ENCODE data around the gene PSME2. TPM values are rescaled to one million over a fixed set of nuclear protein-coding genes. Genes with fewer than 3 reads are reported as not detected.
A peak's percentile ranks its signal among the peaks of the same experiment; 100 is the strongest.

Gene PSME2
- total and polyA plus RNA-seq, 7 donors = 30.1 to 179 (median 76.4) TPM

GRCh38 chr14:24145690-24146452 lies 539 bp downstream of the PSME2 start:
- 12 to 14% (median 13%) methylated on average over 9 of the region's 9 CpGs for WGBS, 3 donors
- Histone ChIP-seq H3K4me3 (peak overlapping the region; percentile 97), H3K9me3 (no peaks in the 10 kb centered on the region), H3K4me1 (peaks cover 42% of the 10 kb centered on the region), H3K36me3 (ENCODE audit: insufficient read depth in 1 of 2, low read depth in 1 of 2) (peaks cover 0 to 41% of the 10 kb centered on the region in 2 donors), H3K27me3 (ENCODE audit: insufficient read depth in 3 of 3, low read length in 2 of 3) (no peaks in the 10 kb centered on the region), H3K27ac (peak overlapping the region; percentile 86)
- intact Hi-C loops (cut with DNase I) = loop anchor here (5.0 kb wide), 1 partner anchor 34 kb away; the partner anchor contains the start of genes DCAF11 (in 2 of the 2) and NRL (in 2 of the 2)
- TF ChIP-seq, protein P1, sequence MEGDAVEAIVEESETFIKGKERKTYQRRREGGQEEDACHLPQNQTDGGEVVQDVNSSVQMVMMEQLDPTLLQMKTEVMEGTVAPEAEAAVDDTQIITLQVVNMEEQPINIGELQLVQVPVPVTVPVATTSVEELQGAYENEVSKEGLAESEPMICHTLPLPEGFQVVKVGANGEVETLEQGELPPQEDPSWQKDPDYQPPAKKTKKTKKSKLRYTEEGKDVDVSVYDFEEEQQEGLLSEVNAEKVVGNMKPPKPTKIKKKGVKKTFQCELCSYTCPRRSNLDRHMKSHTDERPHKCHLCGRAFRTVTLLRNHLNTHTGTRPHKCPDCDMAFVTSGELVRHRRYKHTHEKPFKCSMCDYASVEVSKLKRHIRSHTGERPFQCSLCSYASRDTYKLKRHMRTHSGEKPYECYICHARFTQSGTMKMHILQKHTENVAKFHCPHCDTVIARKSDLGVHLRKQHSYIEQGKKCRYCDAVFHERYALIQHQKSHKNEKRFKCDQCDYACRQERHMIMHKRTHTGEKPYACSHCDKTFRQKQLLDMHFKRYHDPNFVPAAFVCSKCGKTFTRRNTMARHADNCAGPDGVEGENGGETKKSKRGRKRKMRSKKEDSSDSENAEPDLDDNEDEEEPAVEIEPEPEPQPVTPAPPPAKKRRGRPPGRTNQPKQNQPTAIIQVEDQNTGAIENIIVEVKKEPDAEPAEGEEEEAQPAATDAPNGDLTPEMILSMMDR (IDR thresholded peaks at IDR 0.05) = no peak
- no peak for DNase-seq
- ATAC-seq = no peak

DNA sequence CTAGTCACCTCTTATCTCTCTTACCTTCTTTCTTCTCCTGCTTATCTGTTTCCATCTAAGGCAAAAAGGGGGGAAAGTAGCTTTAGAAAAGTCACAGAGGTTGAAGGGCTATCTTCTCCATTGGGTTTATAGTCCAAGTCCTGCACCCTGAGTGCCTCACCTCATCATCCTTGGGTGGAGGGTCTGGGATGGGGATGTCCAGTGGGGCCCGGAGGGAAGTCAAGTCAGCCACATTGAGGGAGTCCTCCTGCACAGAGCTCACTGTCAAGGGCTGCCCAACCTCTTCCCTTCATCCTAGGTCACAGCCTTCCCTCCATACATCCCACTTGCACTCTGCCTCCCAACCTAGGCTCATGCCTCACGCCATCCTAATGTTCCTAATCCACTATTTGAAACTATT lies 1.2 kb downstream of the PSME2 start:
- whole genome bisulfite sequencing, 3 donors = 89 to 98% (median 94%) methylated on average over 2 of the region's 2 CpGs
- Histone ChIP-seq H3K36me3 (ENCODE audit: insufficient read depth in 1 of 2, low read depth in 1 of 2) (peaks cover 0 to 34% of the 10 kb centered on the region in 2 donors), H3K27ac (peak overlapping the region; percentile 86), H3K27me3 (ENCODE audit: insufficient read depth in 3 of 3, low read length in 2 of 3) (no peaks in the 10 kb centered on the region), H3K9me3 (no peaks in the 10 kb centered on the region), H3K4me1 (peaks cover 42% of the 10 kb centered on the region), H3K4me3 (peak overlapping the region; percentile 97)
- no peak for DNase-seq
- intact Hi-C loops (cut with DNase I) = loop anchor here (5.0 kb wide), 1 partner anchor 33 kb away; the partner anchor contains the start of genes DCAF11 (in 2 of the 2) and NRL (in 2 of the 2)
- TF ChIP-seq, protein P1 (IDR thresholded peaks at IDR 0.05) = no peak
- no peak for ATAC-seq

- intact Hi-C loops (cut with DNase I) = no loop called here
- Histone ChIP-seq H3K4me3 (no peak overlapping the region), H3K27ac (no peak overlapping the region), H3K4me1 (peaks cover 49% of the 10 kb centered on the region), H3K9me3 (no peaks in the 10 kb centered on the region), H3K27me3 (ENCODE audit: insufficient read depth in 3 of 3, low read length in 2 of 3) (no peaks in the 10 kb centered on the region), H3K36me3 (ENCODE audit: insufficient read depth in 1 of 2, low read depth in 1 of 2) (peaks cover 0 to 27% of the 10 kb centered on the region in 2 donors)
- TF ChIP-seq, protein P1 (IDR thresholded peaks at IDR 0.05) = no peak
- ATAC-seq = no peak
- DNase-seq = no peak
- WGBS, 3 donors = 87 to 97% (median 92%) methylated on average over 1 of the region's 1 CpG
Observed at GRCh38 chr14:24144451-24144850, 2.0 kb downstream of the PSME2 start.

GRCh38 chr14:24143511-24143910 lies 2.9 kb downstream of the PSME2 start:
- H3K4me3 ChIP-seq = no peak overlapping the region
- H3K27me3 ChIP-seq (ENCODE audit: insufficient read depth in 3 of 3, low read length in 2 of 3) = no peaks in the 10 kb centered on the region
- H3K4me1 ChIP-seq = peaks cover 56% of the 10 kb centered on the region
- TF ChIP-seq, protein P1 (IDR thresholded peaks at IDR 0.05) = no peak
- 39 to 72% (median 48%) methylated on average over 2 of the region's 2 CpGs for WGBS, 3 donors
- DNase-seq = no peak
- ATAC-seq = no peak
- peaks cover 0 to 27% of the 10 kb centered on the region in 2 donors for H3K36me3 ChIP-seq (ENCODE audit: insufficient read depth in 1 of 2, low read depth in 1 of 2)
- intact Hi-C loops (cut with DNase I) = no loop called here
- H3K27ac ChIP-seq = peak overlapping the region; percentile 46
- H3K9me3 ChIP-seq = no peaks in the 10 kb centered on the region
